ENCODE results near the gene AGBL5.
"Not testable (repeated sequence)": the region's sequence is repeated elsewhere in the genome, so short reads cannot be mapped to it uniquely, and the experiment has no call there.

The AGBL5 gene

GRCh38 chr2:27054721-27055120, 3.3 kb downstream of the AGBL5 start:
- DNase-seq, result no peak

GRCh38 chr2:27057184-27057583, 5.7 kb downstream of the AGBL5 start:
- DNase-seq, result no peak

GRCh38 chr2:27058210-27058609, 6.7 kb downstream of the AGBL5 start:
- DNase-seq, result no peak

- no peak for DNase-seq
Observed at GRCh38 chr2:27059141-27059820, 7.8 kb downstream of the AGBL5 start.

GRCh38 chr2:27060323-27060722, 8.9 kb downstream of the AGBL5 start:
- DNase-seq, result no peak

DNA sequence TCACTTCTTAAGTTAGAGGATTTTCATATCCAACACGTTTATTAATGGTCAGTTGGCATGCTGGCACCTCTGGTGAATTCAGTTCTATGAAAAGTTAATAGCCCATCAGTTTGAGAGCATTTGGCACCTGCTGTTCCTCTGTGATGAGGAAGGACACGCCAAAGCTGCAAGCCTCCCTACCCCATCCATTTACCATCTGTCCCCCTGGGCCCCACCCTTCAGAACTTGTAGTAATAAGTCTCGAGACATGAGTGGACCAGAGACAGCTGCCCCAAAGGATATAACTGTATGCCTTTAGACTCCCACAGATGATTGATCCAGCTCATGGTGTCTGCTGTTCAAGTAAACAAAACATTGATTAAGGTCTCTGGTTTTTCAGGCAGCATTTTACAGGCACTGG, 13.7 kb downstream of the AGBL5 start:
- no peak for DNase-seq

GRCh38 chr2:27067385-27067784, 15.9 kb downstream of the AGBL5 start:
- DNase-seq, result no peak

DNA sequence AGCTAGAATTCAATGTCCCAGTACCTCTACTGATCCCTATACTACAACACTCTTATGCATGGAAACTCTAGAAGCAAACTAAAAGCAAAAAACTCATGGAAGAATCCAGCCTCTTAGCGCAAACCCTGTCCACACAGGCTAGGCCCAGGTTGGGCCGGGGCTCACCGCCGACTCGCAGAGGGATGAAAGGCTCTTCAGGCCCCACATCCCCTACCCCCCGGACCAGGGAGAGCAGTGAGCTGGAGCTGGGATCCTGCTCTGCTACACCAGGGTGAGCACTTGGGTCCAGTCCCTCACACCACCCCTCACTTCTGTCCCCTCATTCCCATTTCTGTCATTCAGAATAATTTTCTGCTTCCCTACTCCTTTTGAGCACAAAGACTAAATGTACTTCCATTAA, 18.0 kb downstream of the AGBL5 start:
- no peak for DNase-seq

DNA sequence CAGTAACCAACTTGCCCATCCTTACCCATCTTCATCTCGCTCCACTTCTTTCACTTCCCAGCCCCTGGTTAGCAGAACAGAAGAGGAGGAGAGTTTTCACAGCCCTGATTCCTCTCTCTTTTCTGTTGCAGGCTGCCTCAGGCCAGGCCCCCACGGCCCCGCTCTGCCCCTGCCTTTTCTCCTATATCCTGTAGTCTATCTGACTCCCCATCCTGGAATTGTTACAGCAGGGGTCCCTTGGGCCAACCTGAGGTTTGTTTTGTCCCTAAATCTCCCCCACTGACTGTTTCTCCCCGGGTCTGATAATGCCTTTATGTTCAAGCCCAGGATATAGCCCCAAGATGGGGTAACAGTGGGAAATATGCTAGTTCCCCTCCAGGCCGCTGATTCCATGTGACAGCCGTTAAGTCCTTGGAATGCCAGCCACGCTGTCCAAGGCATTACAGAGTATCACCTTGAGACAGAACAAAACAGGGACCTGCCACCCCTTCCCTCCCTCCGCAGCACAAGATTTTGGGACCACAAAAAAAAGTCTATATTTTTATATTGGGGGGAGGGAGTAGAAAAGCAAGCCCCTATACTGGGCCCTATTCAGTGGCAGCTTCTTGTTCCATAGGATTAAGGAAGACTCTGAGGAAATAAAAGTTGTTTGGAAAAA, 18.6 kb downstream of the AGBL5 start:
- no peak for DNase-seq

DNA sequence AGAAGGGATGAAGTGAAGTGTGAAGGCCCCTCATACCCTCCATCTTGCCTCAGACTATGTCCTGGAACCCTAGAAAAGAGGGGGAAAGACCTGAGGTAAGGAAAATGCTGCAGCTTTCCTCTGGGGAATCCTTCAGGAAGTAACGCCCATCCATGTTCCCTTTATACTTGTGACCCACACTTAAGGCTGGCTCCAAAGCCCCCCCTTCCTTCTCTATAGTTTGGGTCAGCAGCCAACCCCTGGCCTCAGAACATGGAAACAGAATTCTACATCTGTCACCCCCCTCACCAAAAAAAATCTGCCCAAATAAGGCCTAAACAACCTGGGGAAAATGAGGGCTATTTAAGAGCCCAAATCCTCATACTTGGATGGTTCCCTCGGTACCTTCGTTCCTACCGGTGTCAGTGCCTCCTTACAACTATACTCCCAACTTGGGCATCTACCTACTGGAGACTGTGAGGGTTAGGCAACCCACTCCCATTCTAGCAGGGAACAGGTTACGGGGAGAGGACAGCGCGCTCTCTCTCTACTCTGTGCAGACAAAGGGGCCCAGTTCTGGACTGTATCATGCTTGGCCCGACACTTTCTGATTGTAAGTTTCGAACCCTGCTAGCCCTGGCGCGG, 19.3 kb downstream of the AGBL5 start:
- DNase-seq, result no peak

DNA sequence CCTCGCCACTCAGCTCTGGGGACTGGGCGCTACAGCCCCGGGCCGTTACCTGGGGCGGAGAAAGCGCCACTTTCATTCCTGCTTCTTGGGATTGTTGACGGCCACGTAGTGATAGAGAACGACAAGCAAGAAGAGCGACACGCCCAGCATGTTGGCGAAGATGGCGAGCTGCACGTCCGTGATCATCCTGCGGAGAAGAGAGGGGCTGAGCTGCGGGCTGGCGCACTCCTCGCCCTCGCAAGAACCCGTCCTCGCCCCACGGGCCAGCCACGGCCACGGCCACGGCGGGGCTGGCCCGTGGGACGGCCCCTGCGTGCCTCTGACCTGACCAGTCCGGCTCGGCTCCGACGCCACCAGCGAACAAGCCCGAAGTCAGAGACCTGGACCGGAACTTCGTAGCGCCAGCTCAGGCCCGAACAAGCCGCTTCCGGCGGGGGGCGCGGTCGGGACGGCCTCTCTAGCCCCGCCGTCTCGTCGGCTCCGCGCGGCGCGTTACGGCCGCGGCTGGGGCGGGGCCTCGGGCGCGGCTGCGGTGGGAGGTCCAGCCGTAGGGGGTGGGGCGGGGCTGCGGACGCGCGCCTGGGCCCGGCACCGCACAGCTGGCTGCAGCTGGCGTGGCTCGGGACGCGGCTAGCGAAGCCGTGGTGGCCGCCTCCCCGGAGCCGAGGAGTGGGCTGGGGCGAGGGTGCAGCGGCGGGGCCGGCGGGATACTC, 20.0 kb downstream of the AGBL5 start, which contains the start of gene OST4:
Gene OST4, minus strand, starts transcription at position 378 of the 713 bp plus-strand sequence.
- peak; percentile 86 for DNase-seq

- DNase-seq, result peak; percentile 13
Observed at GRCh38 chr2:27071990-27072830, 20.7 kb downstream of the AGBL5 start.

GRCh38 chr2:27072920-27073319, 21.5 kb downstream of the AGBL5 start:
- DNase-seq, result no peak

GRCh38 chr2:27073782-27074181, 22.3 kb downstream of the AGBL5 start:
- no peak for DNase-seq

DNA sequence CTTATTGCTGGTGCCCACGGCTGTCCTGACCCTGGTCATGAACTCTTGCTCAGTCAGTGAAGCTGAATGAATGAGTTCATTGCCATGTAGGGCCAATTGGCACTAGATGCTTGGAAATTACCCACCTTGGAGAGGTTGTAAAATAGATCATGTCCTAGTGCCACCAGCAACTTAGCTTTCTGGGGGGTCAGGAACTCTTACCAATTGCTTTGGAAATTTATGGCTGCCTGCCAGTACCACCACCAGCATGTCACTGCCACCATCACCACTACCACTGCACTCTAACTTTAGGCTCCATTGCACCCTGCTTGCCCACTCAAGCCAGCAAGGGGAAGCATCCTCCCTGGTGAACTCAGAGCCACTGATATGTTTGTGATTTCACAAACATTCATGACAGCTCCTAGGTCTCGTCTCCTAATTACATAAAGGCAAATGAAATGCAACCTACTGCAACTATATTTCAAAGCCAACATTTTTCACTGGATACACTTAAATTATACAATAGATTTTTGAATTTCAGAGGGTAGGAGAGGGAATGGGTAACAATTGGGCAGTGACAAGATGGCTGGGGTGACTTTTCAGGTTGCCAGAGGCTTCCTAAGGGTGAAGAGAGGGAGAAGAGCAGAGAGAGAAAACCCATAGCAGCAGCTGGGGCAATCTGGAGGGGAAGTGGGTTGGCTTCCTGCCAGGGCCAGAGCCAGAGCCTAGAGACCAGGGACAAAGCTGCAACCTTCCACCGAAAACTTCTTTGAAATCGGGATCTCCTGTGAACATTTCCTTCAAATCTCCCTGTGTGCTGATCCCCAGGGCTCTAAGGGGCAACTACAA, 23.5 kb downstream of the AGBL5 start:
- peak; percentile 45 for DNase-seq

DNA sequence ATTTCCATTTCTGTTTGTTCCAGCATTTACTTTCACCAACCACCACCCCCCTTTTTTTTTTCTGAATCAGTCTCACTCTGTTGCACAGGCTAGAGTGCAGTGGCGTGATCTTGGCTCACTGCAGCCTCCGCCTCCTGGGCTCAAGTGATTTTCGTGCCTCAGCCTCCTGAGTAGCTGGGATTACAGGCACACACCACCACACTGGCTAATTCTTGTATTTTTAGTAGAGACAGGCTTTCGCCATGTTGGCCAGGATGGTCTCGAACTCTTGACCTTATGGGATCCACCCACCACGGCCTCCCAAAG, 24.1 kb downstream of the AGBL5 start:
- not testable (repeated sequence) for DNase-seq

- DNase-seq, result no peak
Observed at GRCh38 chr2:27076323-27076722, 24.9 kb downstream of the AGBL5 start.

GRCh38 chr2:27077231-27077630, 25.8 kb downstream of the AGBL5 start:
- DNase-seq, result no peak

GRCh38 chr2:27078267-27079194, 27.1 kb downstream of the AGBL5 start, which contains the start of gene EMILIN1:
TSS of gene EMILIN1 (plus strand) at chr2:27078615. CDS start at chr2:27079066, 451 bp downstream.
- DNase-seq, result no peak

Data from activated CD4-positive, alpha-beta T cell treated with anti-CD3 and anti-CD28 coated beads, Interleukin-2, amount 50 U/mL, for 1 hour (primary cell).